Measurements from ENCODE around the gene MAGEF1.

Gene MAGEF1, protein sequence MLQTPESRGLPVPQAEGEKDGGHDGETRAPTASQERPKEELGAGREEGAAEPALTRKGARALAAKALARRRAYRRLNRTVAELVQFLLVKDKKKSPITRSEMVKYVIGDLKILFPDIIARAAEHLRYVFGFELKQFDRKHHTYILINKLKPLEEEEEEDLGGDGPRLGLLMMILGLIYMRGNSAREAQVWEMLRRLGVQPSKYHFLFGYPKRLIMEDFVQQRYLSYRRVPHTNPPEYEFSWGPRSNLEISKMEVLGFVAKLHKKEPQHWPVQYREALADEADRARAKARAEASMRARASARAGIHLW

GRCh38 chr3:184711493-184712247, at the start of gene MAGEF1:
TSS of gene MAGEF1 (minus strand) at chr3:184712064. CDS start at chr3:184711821, 243 bp downstream.
- peak; percentile 47 for DNase-seq (ENCODE audit: low read depth)

- DNase-seq (ENCODE audit: low read depth) = no peak
These were observed 49.4 kb upstream of the MAGEF1 start for GRCh38 chr3:184761075-184761841.

DNA sequence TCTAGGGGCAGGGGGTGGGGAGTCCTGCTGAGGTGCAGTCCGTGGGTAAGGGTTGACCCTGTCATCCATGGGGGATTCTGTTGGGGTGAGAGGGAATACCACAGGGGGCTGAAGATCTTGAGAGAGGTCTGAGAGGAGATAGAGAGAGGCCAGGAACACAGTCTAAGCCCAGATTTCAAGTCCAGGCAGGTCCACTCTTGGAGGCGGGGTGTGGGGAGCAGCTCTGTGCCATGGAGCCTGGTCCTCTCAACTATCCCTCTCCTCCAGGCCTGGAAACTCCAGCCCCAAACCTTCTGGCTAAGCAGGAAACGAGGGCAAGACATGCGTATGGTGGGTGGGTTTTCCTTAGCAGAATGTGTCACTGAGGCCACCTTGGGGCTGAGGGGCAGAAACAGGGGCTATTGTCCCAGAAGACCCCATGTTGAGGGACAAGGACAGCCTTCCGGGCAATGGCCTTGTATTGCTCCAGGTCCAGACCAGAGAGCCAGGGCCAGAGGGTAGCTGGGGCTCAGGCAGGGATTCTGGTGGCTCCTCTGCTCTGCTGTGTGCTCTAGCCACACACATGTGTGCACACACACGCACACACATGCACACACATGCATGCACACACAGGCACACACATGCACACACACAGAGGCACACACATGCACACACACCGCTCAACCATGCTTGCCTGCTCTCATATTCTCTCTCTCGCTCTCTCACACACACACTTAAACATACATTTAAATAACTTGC, 48.6 kb upstream of the MAGEF1 start:
- DNase-seq (ENCODE audit: low read depth) = no peak

- no peak for DNase-seq (ENCODE audit: low read depth)
These were observed 47.9 kb upstream of the MAGEF1 start for GRCh38 chr3:184759666-184760200.

- no peak for DNase-seq (ENCODE audit: low read depth)
These were observed 46.2 kb upstream of the MAGEF1 start for GRCh38 chr3:184758056-184758455.

- DNase-seq (ENCODE audit: low read depth) = no peak
These were observed 45.3 kb upstream of the MAGEF1 start for GRCh38 chr3:184757022-184757651.

DNA sequence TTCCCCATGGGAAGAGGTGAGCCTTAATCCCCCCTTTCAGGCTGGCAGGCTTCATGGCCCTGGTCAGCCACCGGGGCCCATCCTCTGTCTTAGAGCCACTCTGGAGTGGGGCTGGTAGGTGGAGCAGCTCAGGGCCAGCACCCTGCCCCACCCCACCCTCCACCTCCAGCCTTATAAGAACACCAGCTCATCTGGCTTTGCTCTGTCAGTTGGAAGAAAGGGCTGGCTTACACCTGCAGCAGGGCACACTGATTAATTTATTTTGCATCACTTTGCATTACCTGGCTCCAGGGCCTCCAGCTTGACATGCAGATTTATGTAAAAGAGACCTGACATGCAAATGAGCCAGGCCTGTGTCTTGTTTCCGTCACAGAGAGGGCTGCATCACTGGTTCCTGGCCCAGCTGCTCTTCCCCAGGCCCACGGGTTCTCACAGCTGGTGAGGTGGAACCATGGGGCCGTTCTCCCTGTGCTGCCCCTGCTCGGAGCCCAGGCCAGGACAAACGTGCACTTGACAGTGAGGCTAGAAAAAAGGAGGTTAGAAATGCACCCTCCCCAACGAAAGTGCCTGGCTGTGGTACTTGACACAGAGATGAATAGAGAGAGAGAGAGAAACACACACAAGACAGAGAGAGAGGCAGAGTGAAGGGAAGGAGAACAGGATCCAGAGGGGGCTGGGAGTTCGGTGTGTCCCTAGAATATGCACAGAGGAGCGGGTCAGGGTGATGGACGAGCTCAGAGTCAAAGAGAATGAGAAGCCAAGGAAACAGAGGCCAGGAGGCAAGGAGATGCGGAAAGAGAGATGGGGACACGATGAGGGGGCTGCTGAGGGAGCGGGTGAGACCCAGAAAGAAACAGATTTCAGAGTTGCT, 44.5 kb upstream of the MAGEF1 start:
- no peak for DNase-seq (ENCODE audit: low read depth)

- DNase-seq (ENCODE audit: low read depth) = no peak
These were observed 43.5 kb upstream of the MAGEF1 start for GRCh38 chr3:184755315-184755731.

- DNase-seq (ENCODE audit: low read depth) = no peak
These were observed 40.5 kb upstream of the MAGEF1 start for GRCh38 chr3:184752361-184752760.

DNA sequence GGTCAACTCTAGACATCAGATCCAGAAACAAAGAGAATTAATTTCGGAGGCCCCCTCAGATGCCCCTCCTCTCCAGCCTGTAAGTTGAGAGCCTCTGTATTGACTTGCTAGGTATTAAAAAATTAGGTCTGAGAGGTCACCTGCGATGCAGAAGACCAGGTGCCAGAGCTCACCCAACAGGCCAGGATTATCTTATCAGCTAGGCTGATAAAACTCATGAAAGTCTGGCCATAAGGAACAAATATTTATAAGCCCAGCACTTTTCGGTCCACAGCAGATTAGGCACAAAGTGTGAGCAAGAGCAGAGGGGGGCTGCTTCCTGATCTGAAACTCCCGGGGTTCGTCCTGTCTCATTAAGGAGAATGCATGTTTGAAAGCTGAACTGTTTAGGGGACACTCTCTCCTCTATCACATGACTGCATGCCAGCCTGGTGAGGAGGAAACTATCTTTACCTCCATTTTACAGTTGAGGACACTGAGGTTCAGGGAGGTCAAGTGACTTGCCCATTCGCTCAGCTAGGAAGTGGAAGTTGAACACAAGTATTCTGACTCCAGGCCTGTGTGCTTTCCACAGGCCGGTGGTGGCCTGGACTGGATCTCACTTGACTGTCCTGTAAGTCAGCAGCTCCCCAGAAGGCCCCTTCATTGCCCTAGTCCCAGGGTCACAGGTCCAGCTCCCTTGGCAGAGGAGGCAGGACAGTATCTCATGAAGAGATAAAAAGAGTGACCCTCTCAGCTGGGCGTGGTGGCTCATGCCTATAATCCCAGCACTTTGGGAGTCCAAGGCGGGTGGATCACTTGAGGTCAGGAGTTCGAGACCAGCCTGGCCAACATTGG, 39.6 kb upstream of the MAGEF1 start:
- no peak for DNase-seq (ENCODE audit: low read depth)

- no peak for DNase-seq (ENCODE audit: low read depth)
These were observed 38.7 kb upstream of the MAGEF1 start for GRCh38 chr3:184750349-184751083.

DNA sequence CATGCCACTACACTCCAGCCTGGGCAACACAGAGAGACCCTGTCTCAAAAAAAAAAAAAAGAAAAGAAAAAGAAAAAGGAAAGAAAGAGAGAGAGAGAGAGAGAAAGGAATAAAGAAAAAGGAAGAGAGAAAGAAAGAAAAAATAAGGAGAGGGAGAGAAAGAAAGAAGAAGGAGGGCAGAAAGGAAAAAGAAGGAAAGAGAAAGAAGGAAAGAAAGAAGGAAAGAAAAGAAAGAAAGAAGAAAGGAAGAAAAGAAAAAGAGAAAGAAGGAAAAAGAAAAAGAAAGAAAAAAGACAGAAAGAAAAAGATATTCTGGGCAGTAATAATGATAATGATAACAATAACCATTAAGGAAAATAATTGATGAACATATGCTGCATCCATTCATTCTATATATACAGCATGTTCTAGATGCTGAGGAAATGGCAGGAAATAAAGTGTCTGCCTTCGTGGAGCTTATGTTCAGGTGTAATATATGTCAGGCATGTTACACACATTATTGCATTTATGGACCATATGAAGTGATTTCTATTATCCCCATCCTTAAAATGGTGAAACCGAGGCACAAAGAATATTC, 37.4 kb upstream of the MAGEF1 start:
- DNase-seq (ENCODE audit: low read depth) = no peak

GRCh38 chr3:184748219-184749135, 36.6 kb upstream of the MAGEF1 start:
- DNase-seq (ENCODE audit: low read depth) = no peak

DNA sequence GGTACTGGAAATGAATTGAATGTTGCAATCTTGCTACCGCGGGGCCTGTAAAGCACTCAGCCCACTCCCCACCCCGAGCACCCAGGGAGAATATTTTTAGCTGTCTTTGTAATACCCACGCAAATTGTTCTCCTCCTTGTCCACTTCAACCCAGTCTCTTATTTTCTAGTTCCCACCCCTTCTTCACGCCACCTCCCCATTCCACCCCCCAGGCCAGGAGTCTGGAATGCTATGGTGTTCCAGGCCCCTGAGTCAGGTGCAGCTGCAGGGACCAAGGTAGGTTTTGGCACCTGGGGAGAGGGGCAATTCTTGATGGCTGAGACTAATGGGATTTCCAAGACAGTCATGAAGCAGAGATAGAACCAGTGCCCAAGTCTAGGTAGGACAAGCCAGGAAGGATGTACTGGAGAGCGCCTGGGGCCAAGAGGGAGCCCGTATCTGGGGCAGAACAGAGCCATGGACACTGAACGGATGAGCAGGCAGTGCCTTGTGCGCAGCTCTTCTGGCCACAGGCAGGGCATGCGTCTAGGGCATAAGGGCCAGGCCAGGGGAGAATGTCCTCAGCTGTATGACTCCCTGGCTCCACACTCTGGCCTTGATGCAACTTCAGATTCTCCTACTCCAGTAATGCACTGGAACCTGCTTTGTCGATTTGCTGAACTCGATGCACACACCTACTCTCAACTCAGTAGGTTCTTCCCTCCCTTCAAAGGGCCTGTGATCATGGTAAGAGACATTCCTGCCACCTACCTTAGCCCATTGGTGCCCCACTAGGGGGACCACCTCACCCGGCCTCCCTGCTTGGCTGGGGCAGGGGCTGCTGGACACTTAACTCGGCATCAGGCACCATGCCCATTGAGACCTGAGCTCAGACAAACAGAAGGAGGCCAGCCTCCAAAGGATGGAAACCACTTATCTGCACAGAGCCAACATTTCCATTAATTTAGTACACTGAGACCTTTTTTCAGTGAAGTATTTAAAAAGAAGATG, 34.6 kb upstream of the MAGEF1 start:
- no peak for DNase-seq (ENCODE audit: low read depth)

DNA sequence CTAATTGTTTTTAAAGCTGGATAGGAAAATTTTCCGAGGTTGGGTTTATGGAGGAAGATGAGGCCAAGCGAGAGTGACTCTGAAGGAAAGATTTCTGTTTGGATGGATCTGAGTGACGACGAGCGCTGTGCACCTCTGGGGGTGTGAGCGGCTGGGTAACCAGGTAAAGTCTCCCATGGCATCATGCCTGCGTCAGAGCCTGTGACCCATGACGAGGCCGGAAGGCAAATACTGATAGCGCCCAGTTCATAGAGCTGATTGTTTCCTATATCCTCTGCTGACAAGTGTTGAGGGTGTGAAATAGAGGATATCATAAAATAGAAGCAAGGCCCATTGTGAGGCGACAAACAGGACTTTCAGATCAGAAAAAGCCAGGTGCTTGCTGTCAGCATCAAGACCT, 33.7 kb upstream of the MAGEF1 start:
- no peak for DNase-seq (ENCODE audit: low read depth)

GRCh38 chr3:184743248-184743647, 31.4 kb upstream of the MAGEF1 start:
- DNase-seq (ENCODE audit: low read depth) = no peak
